ENCODE results near the gene GAA. TPM values are rescaled to one million over a fixed set of nuclear protein-coding genes. Genes with fewer than 3 reads are reported as not detected.

Gene GAA
- total and polyA plus RNA-seq, 2 donors (not counting 1 experiment from before 2014, with no cell fraction given) = 32.3 to 39.4 TPM

- no peaks in the 10 kb centered on the region for H3K9me3 Mint-ChIP-seq (ENCODE audit: insufficient read depth)
Measured at GRCh38 chr17:80063830-80064585, 37.4 kb upstream of the GAA start.

More at GRCh38 chr17:80063830-80064585, 37.4 kb upstream of the GAA start:
- no peak overlapping the region for H3K27ac ChIP-seq (ENCODE audit: low read length in 2 of 2)
- H3K9me3 ChIP-seq (ENCODE audit: control extremely low read depth in 1 of 3, control insufficient read depth in 2 of 3, insufficient read depth in 1 of 3, low read length in 2 of 3) = peaks cover 0 to 3% (median 0%) of the 10 kb centered on the region in 3 donors
- CTCF ChIA-PET = interaction anchor here (1.0 kb wide), 1 partner anchor 56 kb away, joined by 3 read pairs; no protein-coding TSS in a partner anchor
- intact Hi-C loops (cut with micrococcal nuclease) = no loop called here
- no peaks in the 10 kb centered on the region for H3K27me3 ChIP-seq (replicated peaks in 1 of 4; ENCODE audit: control extremely low read depth in 1 of 4, control insufficient read depth in 3 of 4, insufficient read depth in 4 of 4, low read length in 3 of 4)
- H3K9ac ChIP-seq (ENCODE audit: low read length) = no peak overlapping the region
- no peaks in the 10 kb centered on the region for H3K79me2 ChIP-seq (ENCODE audit: control insufficient read depth, insufficient read depth, low read length)
- peaks cover 10% of the 10 kb centered on the region for H3K27me3 Mint-ChIP-seq
- no peaks in the 10 kb centered on the region for H3K4me1 ChIP-seq (ENCODE audit: control insufficient read depth in 2 of 2, insufficient read depth in 2 of 2, low read length in 2 of 2)
- H4K20me1 ChIP-seq (ENCODE audit: control insufficient read depth, insufficient read depth, low read length, poor library complexity, severe bottlenecking) = no peaks in the 10 kb centered on the region
- no peak overlapping the region for H3K4me2 ChIP-seq (replicated peaks; ENCODE audit: low read depth, low read length, poor library complexity, severe bottlenecking)
- H3K27ac Mint-ChIP-seq = no peak overlapping the region
- no peaks in the 10 kb centered on the region for H3K4me1 Mint-ChIP-seq
- H3K36me3 ChIP-seq (replicated peaks in 1 of 2; ENCODE audit: control extremely low read depth in 1 of 2, control insufficient read depth in 1 of 2, extremely low read depth in 1 of 2, insufficient read depth in 2 of 2, low read length in 1 of 2) = no peaks in the 10 kb centered on the region
- TF ChIP-seq CTCF (IDR thresholded peaks at IDR 0.05) = no peak
- TF ChIP-seq EZH2 (IDR thresholded peaks at IDR 0.05; ENCODE audit: borderline replicate concordance, insufficient read depth, low read depth, low read length, poor library complexity, severe bottlenecking) = no peak
- DNase-seq (no peak), ATAC-seq (ENCODE audit: low read depth) (no peak)
- H2AFZ ChIP-seq (ENCODE audit: insufficient read depth, low read depth, low read length, poor library complexity, severe bottlenecking) = no peak overlapping the region
- WGBS (ENCODE audit: insufficient coverage) = 86% methylated on average over 24 of the region's 27 CpGs
- POLR2A ChIA-PET = no interaction called here
- H3K4me3 Mint-ChIP-seq = no peak overlapping the region
- H3K4me3 ChIP-seq (ENCODE audit: control extremely low read depth in 1 of 5, extremely low read depth in 1 of 5, insufficient read depth in 1 of 5, low read depth in 2 of 5, low read length in 4 of 5) = no peak overlapping the region

Data from B cell (primary cell).